Measurements from ENCODE around the gene FAM13A.

The FAM13A gene

GRCh38 chr4:88965053-88965452 lies 91.9 kb downstream of the FAM13A start:
- TF ChIP-seq, protein P1, sequence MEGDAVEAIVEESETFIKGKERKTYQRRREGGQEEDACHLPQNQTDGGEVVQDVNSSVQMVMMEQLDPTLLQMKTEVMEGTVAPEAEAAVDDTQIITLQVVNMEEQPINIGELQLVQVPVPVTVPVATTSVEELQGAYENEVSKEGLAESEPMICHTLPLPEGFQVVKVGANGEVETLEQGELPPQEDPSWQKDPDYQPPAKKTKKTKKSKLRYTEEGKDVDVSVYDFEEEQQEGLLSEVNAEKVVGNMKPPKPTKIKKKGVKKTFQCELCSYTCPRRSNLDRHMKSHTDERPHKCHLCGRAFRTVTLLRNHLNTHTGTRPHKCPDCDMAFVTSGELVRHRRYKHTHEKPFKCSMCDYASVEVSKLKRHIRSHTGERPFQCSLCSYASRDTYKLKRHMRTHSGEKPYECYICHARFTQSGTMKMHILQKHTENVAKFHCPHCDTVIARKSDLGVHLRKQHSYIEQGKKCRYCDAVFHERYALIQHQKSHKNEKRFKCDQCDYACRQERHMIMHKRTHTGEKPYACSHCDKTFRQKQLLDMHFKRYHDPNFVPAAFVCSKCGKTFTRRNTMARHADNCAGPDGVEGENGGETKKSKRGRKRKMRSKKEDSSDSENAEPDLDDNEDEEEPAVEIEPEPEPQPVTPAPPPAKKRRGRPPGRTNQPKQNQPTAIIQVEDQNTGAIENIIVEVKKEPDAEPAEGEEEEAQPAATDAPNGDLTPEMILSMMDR (IDR thresholded peaks at IDR 0.05; ENCODE audit: insufficient read depth, low read length, missing control alignments), result no peak
- DNase-seq (ENCODE audit: low read depth, low spot score), result no peak
- CTCF ChIA-PET, result no interaction called here
- H3K4me3 ChIP-seq (ENCODE audit: low read depth, low read length), result no peak overlapping the region
- POLR2A ChIA-PET, result no interaction called here

DNA sequence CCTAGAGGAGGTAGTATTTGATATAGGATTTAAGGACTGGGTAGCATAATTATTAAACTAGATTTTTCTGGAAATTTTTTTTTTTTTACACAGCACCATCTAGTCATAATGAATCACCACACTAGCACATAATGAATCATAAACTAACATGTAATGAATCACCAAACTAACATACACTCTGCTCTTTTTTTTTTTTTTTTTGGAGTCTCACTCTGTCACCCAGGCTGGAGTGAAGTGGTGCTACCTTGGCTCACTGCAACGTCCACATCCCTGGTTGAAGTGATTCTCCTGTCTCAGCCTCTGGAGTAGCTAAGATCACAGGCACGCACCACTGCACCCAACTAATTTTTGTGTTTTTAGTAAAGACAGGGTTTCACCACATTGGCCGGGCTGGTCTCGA lies 92.5 kb downstream of the FAM13A start:
- POLR2A ChIA-PET, result no interaction called here
- TF ChIP-seq, protein P1 (IDR thresholded peaks at IDR 0.05; ENCODE audit: insufficient read depth, low read length, missing control alignments), result no peak
- CTCF ChIA-PET, result interaction anchor here (1.3 to 1.8 kb wide), 2 partner anchors 19 to 146 kb away, joined by 3 to 6 read pairs; no protein-coding TSS in a partner anchor
- no peak for DNase-seq (ENCODE audit: low read depth, low spot score)
- no peak overlapping the region for H3K4me3 ChIP-seq (ENCODE audit: low read depth, low read length)

GRCh38 chr4:88963817-88964216 lies 93.2 kb downstream of the FAM13A start:
- TF ChIP-seq, protein P1 (IDR thresholded peaks at IDR 0.05; ENCODE audit: insufficient read depth, low read length, missing control alignments), result no peak
- POLR2A ChIA-PET, result no interaction called here
- H3K4me3 ChIP-seq (ENCODE audit: low read depth, low read length), result no peak overlapping the region
- CTCF ChIA-PET, result interaction anchor here (1.3 to 1.8 kb wide), 2 partner anchors 18 to 145 kb away, joined by 3 to 6 read pairs; no protein-coding TSS in a partner anchor
- no peak for DNase-seq (ENCODE audit: low read depth, low spot score)

DNA sequence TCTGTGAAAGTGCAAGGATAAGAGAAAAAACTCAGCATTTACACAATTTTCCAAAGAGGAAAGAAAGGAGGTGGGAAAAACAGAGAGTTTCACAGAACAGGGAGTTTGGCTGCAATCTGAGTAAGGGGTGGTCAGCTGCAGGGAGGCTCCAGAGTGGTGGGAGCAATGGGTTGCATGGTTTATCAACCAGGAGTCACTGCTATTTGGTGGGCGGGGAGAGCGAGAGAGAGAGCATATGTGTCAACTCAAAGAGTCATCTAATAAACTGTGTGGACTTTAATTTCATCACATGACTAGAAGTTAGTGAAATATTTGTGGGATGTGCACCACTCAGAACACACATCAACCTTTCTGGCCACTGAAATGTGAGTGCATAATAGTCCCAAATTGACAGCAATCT lies 94.6 kb downstream of the FAM13A start:
- no peak overlapping the region for H3K4me3 ChIP-seq (ENCODE audit: low read depth, low read length)
- POLR2A ChIA-PET, result no interaction called here
- CTCF ChIA-PET, result interaction anchor here (0.6 kb wide), 1 partner anchor 78 kb away, joined by 3 read pairs; no protein-coding TSS in a partner anchor
- TF ChIP-seq, protein P1 (IDR thresholded peaks at IDR 0.05; ENCODE audit: insufficient read depth, low read length, missing control alignments), result no peak
- DNase-seq (ENCODE audit: low read depth, low spot score), result no peak

GRCh38 chr4:88960576-88960975 lies 96.4 kb downstream of the FAM13A start:
- no peak for DNase-seq (ENCODE audit: low read depth, low spot score)
- POLR2A ChIA-PET, result no interaction called here
- H3K4me3 ChIP-seq (ENCODE audit: low read depth, low read length), result no peak overlapping the region
- TF ChIP-seq, protein P1 (IDR thresholded peaks at IDR 0.05; ENCODE audit: insufficient read depth, low read length, missing control alignments), result no peak
- CTCF ChIA-PET, result no interaction called here

- H3K4me3 ChIP-seq (ENCODE audit: low read depth, low read length), result no peak overlapping the region
- ChIA-PET CTCF (no interaction called here), POLR2A (no interaction called here)
- no peak for DNase-seq (ENCODE audit: low read depth, low spot score)
- TF ChIP-seq, protein P1 (IDR thresholded peaks at IDR 0.05; ENCODE audit: insufficient read depth, low read length, missing control alignments), result no peak
Measured at GRCh38 chr4:88958080-88958479, 98.9 kb downstream of the FAM13A start.

Measured in AG04449 (cell line).